ENCODE data around the gene OLFM2.

DNA sequence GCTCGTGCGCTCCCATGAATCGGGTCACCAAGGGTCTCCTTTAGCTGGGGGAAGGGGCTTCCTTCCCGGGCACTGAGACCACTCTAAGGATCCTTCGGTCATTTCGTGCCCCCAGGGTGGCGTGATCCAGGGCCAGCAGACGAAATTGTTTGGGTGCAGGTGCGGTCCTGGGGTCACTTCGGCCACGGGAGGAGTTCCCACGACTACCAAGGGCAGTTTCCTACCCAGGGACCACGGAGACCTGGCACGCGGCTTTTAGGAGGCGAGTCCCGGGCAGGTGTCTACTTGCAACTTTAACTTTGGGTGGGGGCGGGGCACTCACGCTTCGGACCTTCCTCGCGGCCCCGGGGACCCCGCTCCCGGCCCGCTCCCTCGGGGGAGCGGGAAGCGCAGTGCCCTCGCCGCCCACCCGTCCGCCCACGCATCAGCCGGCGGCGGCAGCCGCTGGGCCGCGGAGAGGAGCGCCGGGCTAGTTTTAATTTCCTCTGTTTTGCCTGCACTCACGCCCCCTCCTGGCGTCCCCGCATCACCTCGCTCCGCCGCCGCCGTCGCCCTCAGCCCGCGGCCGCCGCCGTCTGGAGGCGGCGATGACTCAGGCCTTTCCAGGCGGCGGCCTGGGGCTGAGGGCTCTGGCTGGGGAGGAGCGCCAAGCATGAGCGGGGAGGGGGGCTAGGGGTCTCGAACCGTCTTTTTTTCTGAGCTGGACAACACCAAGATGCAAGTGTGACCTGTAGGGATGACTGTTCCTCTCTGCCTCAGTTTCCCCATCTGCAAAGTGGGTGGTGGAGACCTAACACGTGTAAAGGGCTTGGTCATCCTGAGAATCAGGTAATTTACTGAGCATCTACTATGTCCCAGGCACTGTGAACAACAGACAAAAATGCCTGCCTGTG lies 21.8 kb downstream of the OLFM2 start:
- no peak for TF ChIP-seq EZH2 (IDR thresholded peaks at IDR 0.05; ENCODE audit: insufficient read depth, poor library complexity, severe bottlenecking)
- no peak for TF ChIP-seq EZH2phosphoT487 (IDR thresholded peaks at IDR 0.05; ENCODE audit: insufficient read depth, low read depth)
